CD14-positive monocyte (primary cell): ENCODE measurements around the gene NPPB. TPM values are rescaled to one million over a fixed set of nuclear protein-coding genes. Genes with fewer than 3 reads are reported as not detected.
A peak's percentile ranks its signal among the peaks of the same experiment; 100 is the strongest.

ENCODE experiments used
- DNase-seq, 3 donors: peaks; one replicate each; pipeline ENCODE4 v3.0.0-alpha.2; 2011 to 2022
- H2AFZ ChIP-seq: 2 replicates; pipeline ENCODE4 v1.6.0; 2012; ENCODE audit warnings: mild to moderate bottlenecking, low read depth, low read length, inconsistent platforms; ENCODE audit not compliant: insufficient read depth, poor library complexity, severe bottlenecking
- H3K27ac ChIP-seq, 2 donors: 1 replicate in 1 of 2; 2 replicates in 1 of 2; pipeline ENCODE4 v1.5.1; 2012 to 2013; ENCODE audit warnings: low read length in 2 of 2, control low read depth in 1 of 2, inconsistent platforms in 1 of 2, low read depth in 1 of 2, mild to moderate bottlenecking in 1 of 2
- H3K27me3 ChIP-seq, 2 donors: one replicate each; pipeline versions ENCODE4 v1.6.0 to v1.6.1; 2011 to 2013; ENCODE audit warnings: low read length in 2 of 2; ENCODE audit not compliant: control insufficient read depth in 2 of 2, insufficient read depth in 2 of 2
- H3K36me3 ChIP-seq, 2 donors: replicated peaks in 1 of 2; 1 replicate in 1 of 2; 2 replicates in 1 of 2; pipeline versions ENCODE4 v1.5.1 to v1.6.1; 2012 to 2013; ENCODE audit warnings: low read length in 2 of 2, control low read depth in 1 of 2, inconsistent platforms in 1 of 2, mild to moderate bottlenecking in 1 of 2; ENCODE audit not compliant: insufficient read depth in 2 of 2, control insufficient read depth in 1 of 2
- H3K4me1 ChIP-seq, 2 donors: 1 replicate in 1 of 2; 2 replicates in 1 of 2; pipeline versions ENCODE4 v1.5.1 to v1.6.1; 2012 to 2013; ENCODE audit warnings: low read length in 2 of 2, control low read depth in 1 of 2, inconsistent platforms in 1 of 2, mild to moderate bottlenecking in 1 of 2, moderate library complexity in 1 of 2; ENCODE audit not compliant: insufficient read depth in 2 of 2, control insufficient read depth in 1 of 2
- H3K4me2 ChIP-seq: replicated peaks from 2 replicates; pipeline ENCODE3; 2012; ENCODE audit warnings: low read length, moderate library complexity, mild to moderate bottlenecking; ENCODE audit not compliant: poor library complexity, severe bottlenecking; ENCODE audit errors: extremely low read depth
- H3K4me3 ChIP-seq, 3 experiments: fragments of 200-600 bp in 1 of 3; sonication (generic) in 1 of 3; replicated peaks in 1 of 3; 1 replicate in 2 of 3; 2 replicates in 1 of 3; pipeline ENCODE4 v1.5.1; 2011 to 2013; ENCODE audit warnings: low read length in 3 of 3, mild to moderate bottlenecking in 3 of 3, control low read depth in 2 of 3, low read depth in 2 of 3, inconsistent platforms in 1 of 3, moderate library complexity in 1 of 3
- H3K79me2 ChIP-seq: 2 replicates; pipeline ENCODE4 v1.6.0; 2012; ENCODE audit warnings: mild to moderate bottlenecking, control low read depth, inconsistent platforms, low read length, moderate library complexity; ENCODE audit not compliant: insufficient read depth
- H3K9ac ChIP-seq: 2 replicates; pipeline ENCODE4 v1.6.0; 2017; ENCODE audit warnings: low read length, mild to moderate bottlenecking; ENCODE audit not compliant: insufficient read depth, poor library complexity, severe bottlenecking
- H3K9me3 ChIP-seq, 2 donors: replicated peaks in 1 of 2; 1 replicate in 1 of 2; 2 replicates in 1 of 2; pipeline versions ENCODE4 v1.5.1 to v1.6.1; 2012 to 2013; ENCODE audit warnings: low read length in 2 of 2, control low read depth in 1 of 2; ENCODE audit not compliant: control insufficient read depth in 1 of 2, insufficient read depth in 1 of 2
- H4K20me1 ChIP-seq: 2 replicates; pipeline ENCODE4 v1.6.0; 2012; ENCODE audit warnings: mild to moderate bottlenecking, low read length, control low read depth, moderate library complexity; ENCODE audit not compliant: insufficient read depth
- H3K27ac Mint-ChIP-seq, 7 donors: one replicate each; pipeline ENCODE4 v1.8.0; 2020; ENCODE audit warnings: mild to moderate bottlenecking in 7 of 7, mixed read lengths in 7 of 7, moderate library complexity in 6 of 7, inconsistent platforms in 2 of 7
- H3K27me3 Mint-ChIP-seq, 3 donors: one replicate each; pipeline ENCODE4 v1.8.0; 2021 to 2022; ENCODE audit warnings: low read depth in 3 of 3, mild to moderate bottlenecking in 3 of 3, mixed read lengths in 3 of 3, moderate library complexity in 3 of 3, inconsistent platforms in 1 of 3
- H3K36me3 Mint-ChIP-seq, 2 donors: one replicate each; pipeline ENCODE4 v1.8.0; 2020; ENCODE audit warnings: mixed read lengths in 2 of 2, inconsistent platforms in 1 of 2, mild to moderate bottlenecking in 1 of 2
- H3K4me1 Mint-ChIP-seq: one replicate; pipeline ENCODE4 v1.8.0; 2020; ENCODE audit warnings: mild to moderate bottlenecking, mixed read lengths
- H3K4me3 Mint-ChIP-seq, 2 donors: one replicate each; pipeline ENCODE4 v1.8.0; 2020; ENCODE audit warnings: mild to moderate bottlenecking in 2 of 2, mixed read lengths in 2 of 2, moderate library complexity in 1 of 2
- H3K9me3 Mint-ChIP-seq, 7 donors: one replicate each; pipeline ENCODE4 v1.8.0; 2020 to 2022; ENCODE audit warnings: mixed read lengths in 7 of 7, mild to moderate bottlenecking in 6 of 7, moderate library complexity in 6 of 7, inconsistent platforms in 2 of 7
- WGBS: methylation state at CpG from one replicate; pipeline ENCODE4 v1.1.5; 2013; ENCODE audit warnings: missing lambda C conversion rate; ENCODE audit not compliant: insufficient coverage; 5-methylcytosine and 5-hydroxymethylcytosine counted together
- intact Hi-C, 2 donors: fragments of 100-400 bp; cut with micrococcal nuclease; formaldehyde crosslinking; loops; one replicate each; pipeline versions ENCODE4 v1.15.0 to v1.15.1; 2023
- polyA plus RNA-seq, 3 donors: library from polyadenylated mRNA; depleted of rRNA in 1 of 3; unstranded in 2 of 3; stranded (reverse) in 1 of 3; fragments of 300-500 nt in 2 of 3; fragments of >200 nt in 1 of 3; fragmentation: Illumina TruSeq in 2 of 3; gene quantifications; 1 replicate in 2 of 3; 2 replicates in 1 of 3; pipeline ENCODE4 v1.2.3, GENCODE V29; 2012 to 2021
- TF ChIP-seq, protein P1 (sequence below): fragments of 200-600 bp; IDR thresholded peaks from one replicate; pipeline ENCODE4 v1.8.0; 2022; ENCODE audit warnings: antibody characterized with exemption, mild to moderate bottlenecking

NPPB gene
- polyA plus RNA-seq, 3 donors = not detected

DNA sequence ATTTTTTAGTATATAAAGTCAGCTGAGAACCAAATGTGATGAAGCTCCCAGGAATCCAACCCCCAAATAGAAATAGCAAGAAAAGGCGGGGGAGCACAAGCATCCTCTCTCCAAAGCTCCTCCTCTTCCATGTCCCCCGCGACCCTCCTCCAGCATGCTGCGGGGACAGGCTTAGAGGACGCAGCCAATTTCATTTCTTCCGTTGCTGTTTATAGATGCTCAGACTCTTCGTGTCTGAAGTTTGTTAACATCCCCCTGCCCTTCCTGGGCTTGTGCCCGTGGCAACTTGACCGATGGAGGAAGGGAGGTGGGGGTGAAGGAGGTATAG, 10.4 kb downstream of the NPPB start:
- peaks cover 24 to 29% of the 10 kb centered on the region in 2 donors for H3K4me1 ChIP-seq
- peaks cover 2 to 6% (median 2%) of the 10 kb centered on the region in 3 donors for H3K27me3 Mint-ChIP-seq
- intact Hi-C loops = no loop called here
- no peaks in the 10 kb centered on the region for H3K27me3 ChIP-seq
- no peak overlapping the region for H3K9ac ChIP-seq
- no peak overlapping the region for H3K4me3 ChIP-seq
- H3K36me3 ChIP-seq = peaks cover 16 to 41% of the 10 kb centered on the region in 2 donors
- H3K27ac ChIP-seq = no peak overlapping the region
- no peak for DNase-seq
- WGBS = 100% methylated on average over 1 of the region's 9 CpGs
- H2AFZ ChIP-seq = no peak overlapping the region
- no peaks in the 10 kb centered on the region for H3K9me3 Mint-ChIP-seq
- peaks cover 43 to 49% of the 10 kb centered on the region in 2 donors for H3K36me3 Mint-ChIP-seq
- no peaks in the 10 kb centered on the region for H3K79me2 ChIP-seq
- no peak overlapping the region for H3K4me2 ChIP-seq
- H3K4me3 Mint-ChIP-seq = no peak overlapping the region
- peaks cover 10% of the 10 kb centered on the region for H4K20me1 ChIP-seq
- H3K9me3 ChIP-seq = no peaks in the 10 kb centered on the region
- TF ChIP-seq, protein P1, sequence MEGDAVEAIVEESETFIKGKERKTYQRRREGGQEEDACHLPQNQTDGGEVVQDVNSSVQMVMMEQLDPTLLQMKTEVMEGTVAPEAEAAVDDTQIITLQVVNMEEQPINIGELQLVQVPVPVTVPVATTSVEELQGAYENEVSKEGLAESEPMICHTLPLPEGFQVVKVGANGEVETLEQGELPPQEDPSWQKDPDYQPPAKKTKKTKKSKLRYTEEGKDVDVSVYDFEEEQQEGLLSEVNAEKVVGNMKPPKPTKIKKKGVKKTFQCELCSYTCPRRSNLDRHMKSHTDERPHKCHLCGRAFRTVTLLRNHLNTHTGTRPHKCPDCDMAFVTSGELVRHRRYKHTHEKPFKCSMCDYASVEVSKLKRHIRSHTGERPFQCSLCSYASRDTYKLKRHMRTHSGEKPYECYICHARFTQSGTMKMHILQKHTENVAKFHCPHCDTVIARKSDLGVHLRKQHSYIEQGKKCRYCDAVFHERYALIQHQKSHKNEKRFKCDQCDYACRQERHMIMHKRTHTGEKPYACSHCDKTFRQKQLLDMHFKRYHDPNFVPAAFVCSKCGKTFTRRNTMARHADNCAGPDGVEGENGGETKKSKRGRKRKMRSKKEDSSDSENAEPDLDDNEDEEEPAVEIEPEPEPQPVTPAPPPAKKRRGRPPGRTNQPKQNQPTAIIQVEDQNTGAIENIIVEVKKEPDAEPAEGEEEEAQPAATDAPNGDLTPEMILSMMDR = no peak
- H3K27ac Mint-ChIP-seq = peak overlapping the region in 1 of 7 donors; percentile 15
- H3K4me1 Mint-ChIP-seq = peaks cover 26% of the 10 kb centered on the region

GRCh38 chr1:11847667-11848372, 10.9 kb downstream of the NPPB start, which contains the start of gene NPPA:
Gene NPPA, minus strand, starts transcription at chr1:11847783. Its CDS starts 99 bp downstream, at chr1:11847684.
- peak within 1 kb of the TSS in 2 of 7 donors; percentile 15 to 36 for H3K27ac Mint-ChIP-seq
- H3K27me3 Mint-ChIP-seq = peaks cover 0 to 1% (median under 1%) of the 10 kb centered on the region in 3 donors
- no peak for DNase-seq
- Histone ChIP-seq H3K9ac (no peak within 1 kb of the TSS), H3K9me3 (no peaks in the 10 kb centered on the region), H3K27ac (no peak within 1 kb of the TSS), H3K4me1 (peaks cover 29 to 34% of the 10 kb centered on the region in 2 donors), H3K4me2 (no peak within 1 kb of the TSS), H3K27me3 (no peaks in the 10 kb centered on the region), H3K79me2 (no peaks in the 10 kb centered on the region), H3K36me3 (peaks cover 16 to 41% of the 10 kb centered on the region in 2 donors), H4K20me1 (peaks cover 10% of the 10 kb centered on the region), H2AFZ (no peak within 1 kb of the TSS), H3K4me3 (no peak within 1 kb of the TSS)
- no peaks in the 10 kb centered on the region for H3K9me3 Mint-ChIP-seq
- 48% methylated on average over 10 of the region's 18 CpGs for WGBS
- H3K4me3 Mint-ChIP-seq = no peak within 1 kb of the TSS
- intact Hi-C loops = no loop called here
- TF ChIP-seq, protein P1 = no peak
- H3K4me1 Mint-ChIP-seq = peaks cover 31% of the 10 kb centered on the region
- peaks cover 43 to 49% of the 10 kb centered on the region in 2 donors for H3K36me3 Mint-ChIP-seq
